HG03565 (cell line): ENCODE measurements around the gene SLC25A10.
"Not testable (repeated sequence)": the region's sequence is repeated elsewhere in the genome, so short reads cannot be mapped to it uniquely, and the experiment has no call there.

ENCODE experiments used
- ATAC-seq: cut with Tn5 transposase; IDR thresholded peaks from one replicate; pipeline ENCODE4 v1.9.1; 2021; ENCODE audit warnings: mild to moderate bottlenecking, moderate library complexity; ENCODE audit not compliant: unreplicated experiment

Gene SLC25A10

GRCh38 chr17:81711814-81712467, at the start of gene SLC25A10:
SLC25A10 (plus strand) TSS chr17:81712284; CDS start chr17:81712427, 143 bp downstream.
- peak; percentile 45 for ATAC-seq

GRCh38 chr17:81664051-81664470, 48.0 kb upstream of the SLC25A10 start:
- no peak for ATAC-seq

GRCh38 chr17:81665205-81666091, 46.6 kb upstream of the SLC25A10 start:
- ATAC-seq = no peak

- peak; percentile 5 for ATAC-seq
These were observed 46.1 kb upstream of the SLC25A10 start for GRCh38 chr17:81666092-81666341.

- peak; percentile 90 for ATAC-seq
These were observed 45.5 kb upstream of the SLC25A10 start, which contains the start of the genes CCDC137 and OXLD1 for GRCh38 chr17:81666342-81667191. CCDC137 (plus strand) TSS chr17:81666737; CDS start chr17:81666767, 30 bp downstream. OXLD1 (minus strand) TSS chr17:81666605; CDS start chr17:81666577, 28 bp downstream.

- no peak for ATAC-seq
These were observed 44.3 kb upstream of the SLC25A10 start for GRCh38 chr17:81667754-81668153.

GRCh38 chr17:81672504-81672903, 39.6 kb upstream of the SLC25A10 start:
- no peak for ATAC-seq

GRCh38 chr17:81672954-81673353, 39.1 kb upstream of the SLC25A10 start:
- ATAC-seq = no peak

- no peak for ATAC-seq
These were observed 38.4 kb upstream of the SLC25A10 start for GRCh38 chr17:81673561-81674258.

- not testable (repeated sequence) for ATAC-seq
These were observed 36.4 kb upstream of the SLC25A10 start for GRCh38 chr17:81675515-81676221.

- no peak for ATAC-seq
These were observed 35.2 kb upstream of the SLC25A10 start for GRCh38 chr17:81676906-81677305.

- ATAC-seq = no peak
These were observed 31.9 kb upstream of the SLC25A10 start for GRCh38 chr17:81680150-81680549.

- no peak for ATAC-seq
These were observed 30.4 kb upstream of the SLC25A10 start for GRCh38 chr17:81681672-81682071.

GRCh38 chr17:81682565-81683207, 29.4 kb upstream of the SLC25A10 start:
- no peak for ATAC-seq

GRCh38 chr17:81683208-81683583, 28.9 kb upstream of the SLC25A10 start:
- ATAC-seq = no peak

- peak; percentile 86 for ATAC-seq
These were observed 28.3 kb upstream of the SLC25A10 start, which contains the start of the genes ARL16 and HGS for GRCh38 chr17:81683584-81684441. ARL16 (minus strand) TSS chr17:81683797; CDS start chr17:81683753, 44 bp downstream. HGS (plus strand) TSS chr17:81684011; CDS start chr17:81684067, 56 bp downstream.

- no peak for ATAC-seq
These were observed 27.6 kb upstream of the SLC25A10 start for GRCh38 chr17:81684442-81684911.

GRCh38 chr17:81685108-81685507, 27.0 kb upstream of the SLC25A10 start:
- no peak for ATAC-seq
